ENCODE measurements around the gene ELOVL2. TPM values are rescaled to one million over a fixed set of nuclear protein-coding genes. Genes with fewer than 3 reads are reported as not detected.

The ELOVL2 gene
- total RNA-seq, 1 experiment from 2014 or later = 0.07 TPM

GRCh38 chr6:11012295-11012754, 31.8 kb downstream of the ELOVL2 start:
- ChIA-PET RAD21 (ENCODE audit: low non-redundant PET in 1 of 2, low total read pairs in 2 of 2, uncharacterized antibody in 2 of 2, unreplicated experiment in 2 of 2) (no interaction called here), CTCF (interaction anchor here (0.8 to 1.6 kb wide), 3 partner anchors 53 to 58 kb away, joined by 3 read pairs; no protein-coding TSS in a partner anchor), POLR2A (no interaction called here)
- H3K27me3 ChIP-seq (ENCODE audit: insufficient read depth, low read length) = no peaks in the 10 kb centered on the region
- no peaks in the 10 kb centered on the region for H3K9me2 ChIP-seq (ENCODE audit: insufficient read depth)
- no peaks in the 10 kb centered on the region for H3K79me2 ChIP-seq (ENCODE audit: insufficient read depth, low read length)
- H3K27ac ChIP-seq (ENCODE audit: low read depth, low read length) = no peak overlapping the region
- intact Hi-C loops (cut with micrococcal nuclease) = no loop called here
- H2AFZ ChIP-seq (ENCODE audit: low read depth, low read length, poor library complexity, severe bottlenecking) = peak overlapping the region; percentile 18
- H3K9me3 ChIP-seq (ENCODE audit: control insufficient read depth in 1 of 2, insufficient read depth in 1 of 2, low read depth in 1 of 2, low read length in 2 of 2) = no peaks in the 10 kb centered on the region
- ATAC-seq (no peak), DNase-seq (ENCODE audit: low read depth, low spot score) (no peak)
- no peak overlapping the region for H3K4me3 ChIP-seq (replicated peaks in 1 of 2; ENCODE audit: low read depth in 1 of 2, low read length in 2 of 2)
- TF ChIP-seq YY1 (IDR thresholded peaks at IDR 0.05; ENCODE audit: extremely low read depth, insufficient replicate concordance, low read depth, low read length) (no peak), RAD21 (IDR thresholded peaks at IDR 0.05; ENCODE audit: low read depth) (no peak), EZH2phosphoT487 (IDR thresholded peaks at IDR 0.05; ENCODE audit: borderline replicate concordance) (no peak), SIN3A (IDR thresholded peaks at IDR 0.05; ENCODE audit: low read depth) (no peak), JUND (IDR thresholded peaks at IDR 0.05) (no peak), ZNF274 (IDR thresholded peaks at IDR 0.05; ENCODE audit: low read depth, low read length) (no peak), EZH2 (IDR thresholded peaks at IDR 0.05) (no peak), ELF1 (IDR thresholded peaks at IDR 0.05; ENCODE audit: borderline replicate concordance, low read depth) (no peak), CEBPB (IDR thresholded peaks at IDR 0.05; ENCODE audit: low read depth) (no peak), SP1 (IDR thresholded peaks at IDR 0.05; ENCODE audit: low read depth) (no peak), CBX3 (IDR thresholded peaks at IDR 0.05; ENCODE audit: low read depth) (no peak), POLR2AphosphoS5 (IDR thresholded peaks at IDR 0.05; ENCODE audit: low read depth, low read length) (no peak)
- TF ChIP-seq, protein P1, sequence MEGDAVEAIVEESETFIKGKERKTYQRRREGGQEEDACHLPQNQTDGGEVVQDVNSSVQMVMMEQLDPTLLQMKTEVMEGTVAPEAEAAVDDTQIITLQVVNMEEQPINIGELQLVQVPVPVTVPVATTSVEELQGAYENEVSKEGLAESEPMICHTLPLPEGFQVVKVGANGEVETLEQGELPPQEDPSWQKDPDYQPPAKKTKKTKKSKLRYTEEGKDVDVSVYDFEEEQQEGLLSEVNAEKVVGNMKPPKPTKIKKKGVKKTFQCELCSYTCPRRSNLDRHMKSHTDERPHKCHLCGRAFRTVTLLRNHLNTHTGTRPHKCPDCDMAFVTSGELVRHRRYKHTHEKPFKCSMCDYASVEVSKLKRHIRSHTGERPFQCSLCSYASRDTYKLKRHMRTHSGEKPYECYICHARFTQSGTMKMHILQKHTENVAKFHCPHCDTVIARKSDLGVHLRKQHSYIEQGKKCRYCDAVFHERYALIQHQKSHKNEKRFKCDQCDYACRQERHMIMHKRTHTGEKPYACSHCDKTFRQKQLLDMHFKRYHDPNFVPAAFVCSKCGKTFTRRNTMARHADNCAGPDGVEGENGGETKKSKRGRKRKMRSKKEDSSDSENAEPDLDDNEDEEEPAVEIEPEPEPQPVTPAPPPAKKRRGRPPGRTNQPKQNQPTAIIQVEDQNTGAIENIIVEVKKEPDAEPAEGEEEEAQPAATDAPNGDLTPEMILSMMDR (IDR thresholded peaks at IDR 0.05 in 2 of 3, conservative IDR thresholded peaks at IDR 0.05 in 1 of 3; ENCODE audit: borderline replicate concordance in 1 of 3, insufficient read depth in 1 of 3, low read depth in 2 of 3, low read length in 2 of 3) = no peak
- H3K4me1 ChIP-seq (ENCODE audit: control insufficient read depth in 1 of 2, insufficient read depth in 2 of 2, low read length in 2 of 2) = peaks cover 21 to 40% of the 10 kb centered on the region in 2 experiments
- no peak overlapping the region for H3K4me2 ChIP-seq (ENCODE audit: low read length)
- BruUV-seq (replicated peaks) = no TSS peak
- no peaks in the 10 kb centered on the region for H4K20me1 ChIP-seq (ENCODE audit: insufficient read depth)
- no peak overlapping the region for H3K9ac ChIP-seq (ENCODE audit: low read length)
- no peaks in the 10 kb centered on the region for H3K36me3 ChIP-seq (ENCODE audit: control insufficient read depth in 1 of 2, insufficient read depth in 2 of 2, low read length in 2 of 2)
